NCI-H1092 treated with DMSO at 0.1 percent for 48 hours (cell line): ENCODE data around the gene SOHLH1.

ENCODE experiments used
- DNase-seq: peaks from one replicate; lab custom pipeline; 2025; lab: John Stamatoyannopoulos, UW

The SOHLH1 gene

GRCh38 chr9:135699440-135699839 is at the start of gene SOHLH1:
SOHLH1 (minus strand) TSS chr9:135699481; CDS start chr9:135699467, 14 bp downstream.
- DNase-seq: no peak

- DNase-seq: no peak
Observed at GRCh38 chr9:135748676-135749075, 49.4 kb upstream of the SOHLH1 start.

GRCh38 chr9:135747311-135747710 is 48.0 kb upstream of the SOHLH1 start:
- DNase-seq: no peak

DNA sequence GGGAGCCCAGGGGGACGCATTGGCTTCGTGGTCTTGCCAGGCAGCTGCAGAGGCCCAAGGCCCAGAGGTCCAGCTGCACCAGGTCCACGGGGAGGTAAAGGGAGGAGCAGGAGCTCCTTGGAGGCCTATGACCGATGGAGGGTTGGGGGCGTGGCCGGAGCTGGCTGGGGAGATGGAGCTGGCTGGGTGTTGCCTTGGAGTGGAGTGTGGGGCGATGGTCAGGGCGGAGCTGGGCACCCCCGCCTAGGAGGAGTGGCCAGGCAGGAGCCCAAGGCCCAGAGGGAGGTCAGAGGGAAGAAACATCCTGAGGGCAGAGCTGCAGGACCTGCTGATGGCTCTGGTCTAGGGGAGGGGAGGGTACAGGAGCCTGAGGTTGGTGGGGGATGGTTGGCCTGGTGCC is 47.3 kb upstream of the SOHLH1 start:
- DNase-seq: no peak

- no peak for DNase-seq
Observed at GRCh38 chr9:135745686-135746324, 46.5 kb upstream of the SOHLH1 start.

- no peak for DNase-seq
Observed at GRCh38 chr9:135745189-135745588, 45.9 kb upstream of the SOHLH1 start.

GRCh38 chr9:135744333-135745070 is 45.2 kb upstream of the SOHLH1 start:
- no peak for DNase-seq

GRCh38 chr9:135743546-135744332 is 44.5 kb upstream of the SOHLH1 start:
- DNase-seq: no peak

DNA sequence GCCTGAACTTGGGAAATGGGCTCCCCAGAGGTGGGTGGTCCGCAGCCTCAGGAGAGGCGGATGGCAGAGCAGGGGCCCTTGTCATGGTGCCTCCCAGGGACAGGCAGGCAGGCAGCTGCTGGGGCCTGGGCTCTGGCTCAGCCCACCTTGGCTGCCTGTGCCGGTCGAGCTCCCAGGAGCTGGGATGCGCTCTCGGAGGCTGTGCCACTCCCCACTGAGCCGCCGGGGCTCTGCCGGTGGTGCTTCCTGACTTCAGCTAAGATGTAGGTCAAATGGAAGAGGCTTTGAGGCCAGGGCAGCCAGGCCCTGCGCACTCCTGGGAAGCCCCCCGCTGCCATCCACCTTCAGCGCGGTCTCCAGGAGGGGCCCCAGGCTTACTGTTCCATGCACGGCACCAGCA is 43.7 kb upstream of the SOHLH1 start:
- DNase-seq: no peak

- no peak for DNase-seq
Observed at GRCh38 chr9:135741276-135742219, 42.3 kb upstream of the SOHLH1 start.

DNA sequence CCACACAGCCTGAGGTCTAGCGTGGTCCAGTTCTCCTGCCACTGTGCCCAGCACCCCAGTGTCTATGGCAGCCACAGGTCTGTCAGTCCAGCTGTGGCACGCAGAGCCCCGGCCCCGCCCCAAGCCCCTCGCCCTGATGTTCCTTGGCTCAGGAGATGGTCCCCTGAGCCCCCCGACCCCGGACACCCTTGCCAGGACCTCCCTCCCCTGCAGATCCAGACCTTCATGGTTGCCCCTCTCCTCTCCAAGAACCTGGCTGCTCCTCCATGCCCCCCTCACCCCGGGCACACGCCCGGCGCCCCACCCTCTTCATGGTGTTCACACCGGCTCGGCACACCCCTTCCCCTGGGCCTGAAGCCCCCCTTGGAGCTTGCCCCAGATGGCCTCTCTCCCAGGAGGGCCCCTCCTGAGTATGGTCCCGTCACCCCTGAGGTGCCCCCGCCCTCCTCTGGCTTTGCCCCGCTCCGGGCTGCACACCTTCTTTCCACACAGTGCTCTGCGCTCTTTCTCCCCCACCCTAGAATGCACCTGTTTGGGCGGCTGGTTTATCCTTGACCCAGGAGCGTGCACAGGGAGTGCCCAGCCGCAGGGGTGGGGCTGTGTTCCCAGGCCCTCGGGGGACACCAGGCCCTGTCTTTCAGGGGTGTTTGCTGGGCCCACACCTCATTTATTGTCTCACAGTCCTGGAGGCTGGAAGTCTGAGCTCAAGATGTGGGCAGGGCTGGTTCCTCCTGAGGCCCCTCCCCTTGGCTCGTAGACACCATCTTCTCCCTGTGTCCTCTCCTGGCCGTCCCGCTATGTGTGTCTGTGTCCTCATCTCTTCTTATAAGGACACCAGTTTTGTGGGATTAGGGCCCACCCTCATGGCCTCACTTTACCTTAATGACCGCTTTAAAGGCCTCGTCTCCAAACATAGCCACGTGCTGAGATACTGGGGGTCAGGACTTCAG is 40.3 kb upstream of the SOHLH1 start:
- no peak for DNase-seq

DNA sequence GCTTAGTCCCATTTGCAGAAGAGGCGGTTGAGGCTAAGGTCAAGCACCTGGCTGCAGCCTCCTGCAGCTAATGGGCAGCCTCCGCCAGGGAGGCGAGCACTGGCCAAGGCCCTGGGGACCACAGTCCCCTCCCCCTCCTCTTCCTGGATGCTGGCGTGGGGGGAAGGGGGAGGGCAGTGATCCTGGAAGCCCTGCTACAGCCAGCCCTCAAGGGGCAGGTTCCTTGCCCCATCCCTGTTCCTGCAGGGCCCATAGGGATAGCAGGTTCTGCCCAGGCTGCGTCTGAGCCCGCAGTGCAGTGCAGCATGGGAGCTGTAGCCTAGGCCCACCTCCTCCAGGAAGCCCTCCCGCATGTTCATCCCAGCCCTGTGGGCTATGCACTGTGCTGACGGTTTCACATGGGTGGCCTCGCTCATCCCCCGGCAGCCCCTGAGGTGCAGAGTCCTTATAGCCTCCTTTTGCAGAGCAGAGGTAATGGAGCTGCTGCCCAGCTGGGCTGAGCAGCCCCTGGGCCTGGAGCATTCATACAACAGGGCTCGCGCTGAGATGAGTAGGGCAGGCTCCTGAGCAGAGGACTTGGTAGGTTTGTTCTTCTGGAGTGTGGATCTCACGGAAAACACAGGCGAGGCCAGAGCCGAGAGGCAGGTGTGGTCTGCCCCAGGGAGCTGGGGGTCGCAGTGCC is 38.7 kb upstream of the SOHLH1 start:
- DNase-seq: no peak

DNA sequence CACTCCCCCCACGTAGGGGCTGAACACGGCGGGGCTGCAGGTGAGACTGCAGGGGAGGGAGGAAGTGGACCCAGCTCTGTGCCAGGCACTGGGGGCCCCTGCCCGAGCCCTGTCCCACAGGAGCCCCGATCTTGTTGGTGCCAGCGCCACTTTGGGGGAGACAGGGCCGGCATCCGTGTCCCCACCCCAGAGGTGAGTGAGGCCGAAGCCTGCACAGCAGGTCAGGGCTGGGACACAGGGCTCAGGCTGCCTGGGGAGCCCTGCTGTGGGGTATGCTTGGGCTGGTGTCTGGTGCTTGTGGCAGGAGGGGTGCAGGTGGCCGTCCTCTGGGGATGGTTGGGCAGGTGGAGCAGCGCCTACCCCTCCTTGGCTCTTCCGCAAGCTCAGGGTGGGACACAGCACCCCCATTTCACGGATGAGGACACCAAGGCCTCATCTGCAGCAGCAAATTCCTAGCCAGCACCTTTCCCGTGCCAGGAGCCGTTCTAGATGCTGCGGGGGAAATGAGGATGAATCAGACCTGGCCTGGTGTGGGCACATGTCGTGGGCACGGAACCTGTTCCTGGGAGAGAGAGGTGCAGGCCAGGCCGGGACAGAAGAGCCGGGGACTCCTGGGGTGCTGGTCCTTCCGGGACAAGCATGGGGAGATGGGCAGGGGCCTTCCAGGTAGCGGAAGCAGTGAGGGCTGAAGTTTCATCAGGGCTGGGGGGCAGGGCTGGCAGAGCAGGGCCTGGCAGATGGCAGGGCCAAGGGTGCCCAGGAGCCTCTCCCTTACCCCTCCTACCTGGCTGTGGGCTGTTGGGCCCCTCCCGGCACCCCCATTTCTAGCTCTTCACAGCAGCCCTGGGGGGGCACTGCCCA is 37.9 kb upstream of the SOHLH1 start:
- no peak for DNase-seq

- peak; percentile 15 for DNase-seq
Observed at GRCh38 chr9:135736272-135736978, 37.1 kb upstream of the SOHLH1 start.

- DNase-seq: no peak
Observed at GRCh38 chr9:135734616-135735144, 35.4 kb upstream of the SOHLH1 start.

DNA sequence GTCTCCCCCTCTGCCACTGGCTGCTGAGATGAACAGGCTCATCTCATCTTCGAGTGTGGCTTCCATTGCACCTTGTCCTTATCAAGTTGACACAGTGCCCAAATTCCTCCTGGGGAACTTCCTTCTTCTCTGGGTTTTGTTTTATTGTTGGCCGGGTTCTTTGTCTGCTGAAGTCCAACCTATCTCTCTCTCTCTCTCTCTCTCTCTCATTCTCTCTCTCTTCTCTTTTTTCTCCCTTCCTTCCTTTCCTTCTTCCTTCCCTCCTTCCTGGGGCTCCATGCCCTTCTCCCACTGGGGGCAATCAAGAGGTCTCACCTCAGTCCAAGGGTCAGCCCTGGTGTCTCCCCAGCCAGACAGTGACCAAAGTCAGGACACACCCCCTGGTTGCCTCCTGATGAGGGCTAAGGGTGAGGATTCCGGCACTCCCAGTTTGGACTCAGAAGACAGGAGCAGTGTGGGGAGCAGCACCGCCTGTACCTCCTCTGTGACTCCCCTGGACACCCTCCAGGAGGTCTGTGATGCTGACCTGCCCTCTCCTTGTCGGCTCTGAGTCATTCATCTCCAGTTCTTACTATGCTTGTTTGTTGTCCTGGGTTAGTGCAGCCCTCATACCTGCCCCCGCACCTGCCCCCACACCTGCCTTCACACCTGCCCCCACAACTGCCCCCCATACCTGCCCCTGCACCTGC is 33.4 kb upstream of the SOHLH1 start:
- no peak for DNase-seq

- DNase-seq: no peak
Observed at GRCh38 chr9:135731454-135731853, 32.2 kb upstream of the SOHLH1 start.

- no peak for DNase-seq
Observed at GRCh38 chr9:135729480-135729879, 30.2 kb upstream of the SOHLH1 start.
